ENCODE measurements around the gene KATNBL1.

- TF ChIP-seq JUND (IDR thresholded peaks at IDR 0.05) (no peak), SP1 (IDR thresholded peaks at IDR 0.05) (no peak), ATF3 (IDR thresholded peaks at IDR 0.05) (no peak), CTCF (IDR thresholded peaks at IDR 0.05; ENCODE audit: low read depth, low read length, missing input control) (no peak), HNF4A (conservative IDR thresholded peaks at IDR 0.05) (no peak), REST (IDR thresholded peaks at IDR 0.05) (no peak), YY1 (IDR thresholded peaks at IDR 0.05) (no peak), MAX (IDR thresholded peaks at IDR 0.05) (no peak), TAF1 (conservative IDR thresholded peaks at IDR 0.05) (no peak), NR2F2 (IDR thresholded peaks at IDR 0.05) (no peak), EGR1 (IDR thresholded peaks at IDR 0.05; ENCODE audit: low read depth in 2 of 2) (no peak)
Observed at GRCh38 chr15:34203936-34204335, 6.0 kb downstream of the KATNBL1 start.
